NCI-H2227 (cell line): ENCODE data around the gene PLEKHA6.

Experiments
- DNase-seq: peaks from one replicate; lab custom pipeline; 2025; ENCODE audit not compliant: unreplicated experiment; lab: John Stamatoyannopoulos, UW

PLEKHA6 gene

GRCh38 chr1:204357551-204358490 lies 1.9 kb downstream of the PLEKHA6 start:
- no peak for DNase-seq

GRCh38 chr1:204356997-204357396 lies 2.7 kb downstream of the PLEKHA6 start:
- DNase-seq, result no peak

- no peak for DNase-seq
Observed at GRCh38 chr1:204355913-204356312, 3.8 kb downstream of the PLEKHA6 start.

- DNase-seq, result no peak
Observed at GRCh38 chr1:204354579-204354978, 5.2 kb downstream of the PLEKHA6 start.

GRCh38 chr1:204353213-204353910 lies 6.4 kb downstream of the PLEKHA6 start:
- DNase-seq, result no peak

GRCh38 chr1:204350857-204351573 lies 8.7 kb downstream of the PLEKHA6 start:
- DNase-seq, result peak; percentile 94

GRCh38 chr1:204350312-204350711 lies 9.4 kb downstream of the PLEKHA6 start:
- DNase-seq, result no peak

GRCh38 chr1:204349602-204350001 lies 10.1 kb downstream of the PLEKHA6 start:
- DNase-seq, result no peak

GRCh38 chr1:204348722-204349121 lies 11.0 kb downstream of the PLEKHA6 start:
- peak; percentile 45 for DNase-seq

GRCh38 chr1:204348242-204348641 lies 11.5 kb downstream of the PLEKHA6 start:
- no peak for DNase-seq

GRCh38 chr1:204345941-204346645 lies 13.6 kb downstream of the PLEKHA6 start:
- DNase-seq, result no peak

GRCh38 chr1:204345438-204345841 lies 14.3 kb downstream of the PLEKHA6 start:
- DNase-seq, result no peak

GRCh38 chr1:204344665-204345355 lies 14.9 kb downstream of the PLEKHA6 start:
- DNase-seq, result no peak

- no peak for DNase-seq
Observed at GRCh38 chr1:204343802-204344201, 15.9 kb downstream of the PLEKHA6 start.

- DNase-seq, result no peak
Observed at GRCh38 chr1:204343247-204343646, 16.5 kb downstream of the PLEKHA6 start.

- DNase-seq, result no peak
Observed at GRCh38 chr1:204342310-204342709, 17.4 kb downstream of the PLEKHA6 start.

GRCh38 chr1:204341380-204341779 lies 18.3 kb downstream of the PLEKHA6 start:
- DNase-seq, result no peak

- peak; percentile 87 for DNase-seq
Observed at GRCh38 chr1:204340081-204340889, 19.4 kb downstream of the PLEKHA6 start.

- DNase-seq, result no peak
Observed at GRCh38 chr1:204339541-204339940, 20.2 kb downstream of the PLEKHA6 start.
